Measurements from ENCODE around the gene SLIT2.

The SLIT2 gene

GRCh38 chr4:20253735-20254409 lies 2.2 kb downstream of the SLIT2 start:
- Histone ChIP-seq H3K79me2 (ENCODE audit: low read length) (no peaks in the 10 kb centered on the region), H4K20me1 (ENCODE audit: insufficient read depth, low read length) (no peaks in the 10 kb centered on the region), H3K4me1 (ENCODE audit: low read length) (no peaks in the 10 kb centered on the region), H3K27ac (ENCODE audit: low read length) (no peak overlapping the region), H3K27me3 (ENCODE audit: low read depth, low read length) (no peaks in the 10 kb centered on the region), H3K4me2 (ENCODE audit: low read length) (no peak overlapping the region), H3K36me3 (replicated peaks; ENCODE audit: low read depth, low read length) (no peaks in the 10 kb centered on the region), H3K4me3 (ENCODE audit: low read length) (no peak overlapping the region), H3K9me3 (ENCODE audit: insufficient read depth, low read length) (no peaks in the 10 kb centered on the region), H3K9ac (ENCODE audit: low read length) (no peak overlapping the region), H2AFZ (ENCODE audit: low read depth, low read length) (no peak overlapping the region)
- TF ChIP-seq EZH2phosphoT487 (IDR thresholded peaks at IDR 0.05; ENCODE audit: low read depth) = no peak
- TF ChIP-seq CTCF (IDR thresholded peaks at IDR 0.05; ENCODE audit: low read depth, low read length) = no peak

GRCh38 chr4:20254511-20255250 lies 3.0 kb downstream of the SLIT2 start:
- H3K9ac ChIP-seq (ENCODE audit: low read length) = no peak overlapping the region
- H3K4me3 ChIP-seq (ENCODE audit: low read length) = no peak overlapping the region
- H3K27ac ChIP-seq (ENCODE audit: low read length) = no peak overlapping the region
- no peaks in the 10 kb centered on the region for H3K9me3 ChIP-seq (ENCODE audit: insufficient read depth, low read length)
- H3K4me2 ChIP-seq (ENCODE audit: low read length) = no peak overlapping the region
- no peaks in the 10 kb centered on the region for H3K4me1 ChIP-seq (ENCODE audit: low read length)
- H4K20me1 ChIP-seq (ENCODE audit: insufficient read depth, low read length) = no peaks in the 10 kb centered on the region
- no peaks in the 10 kb centered on the region for H3K27me3 ChIP-seq (ENCODE audit: low read depth, low read length)
- no peaks in the 10 kb centered on the region for H3K79me2 ChIP-seq (ENCODE audit: low read length)
- H2AFZ ChIP-seq (ENCODE audit: low read depth, low read length) = no peak overlapping the region
- no peaks in the 10 kb centered on the region for H3K36me3 ChIP-seq (replicated peaks; ENCODE audit: low read depth, low read length)
- no peak for TF ChIP-seq EZH2phosphoT487 (IDR thresholded peaks at IDR 0.05; ENCODE audit: low read depth)
- no peak for TF ChIP-seq CTCF (IDR thresholded peaks at IDR 0.05; ENCODE audit: low read depth, low read length)

- Histone ChIP-seq H3K9me3 (ENCODE audit: insufficient read depth, low read length) (no peaks in the 10 kb centered on the region), H2AFZ (ENCODE audit: low read depth, low read length) (no peak overlapping the region), H3K4me2 (ENCODE audit: low read length) (no peak overlapping the region), H3K79me2 (ENCODE audit: low read length) (no peaks in the 10 kb centered on the region), H3K4me3 (ENCODE audit: low read length) (no peak overlapping the region), H3K36me3 (replicated peaks; ENCODE audit: low read depth, low read length) (no peaks in the 10 kb centered on the region), H4K20me1 (ENCODE audit: insufficient read depth, low read length) (no peaks in the 10 kb centered on the region), H3K4me1 (ENCODE audit: low read length) (no peaks in the 10 kb centered on the region), H3K27me3 (ENCODE audit: low read depth, low read length) (no peaks in the 10 kb centered on the region), H3K27ac (ENCODE audit: low read length) (no peak overlapping the region), H3K9ac (ENCODE audit: low read length) (no peak overlapping the region)
- TF ChIP-seq CTCF (IDR thresholded peaks at IDR 0.05; ENCODE audit: low read depth, low read length) (no peak), EZH2phosphoT487 (IDR thresholded peaks at IDR 0.05; ENCODE audit: low read depth) (no peak)
Measured at GRCh38 chr4:20255251-20255586, 3.5 kb downstream of the SLIT2 start.

- peaks cover 3% of the 10 kb centered on the region for H3K4me1 ChIP-seq (ENCODE audit: low read length)
- no peaks in the 10 kb centered on the region for H3K79me2 ChIP-seq (ENCODE audit: low read length)
- H2AFZ ChIP-seq (ENCODE audit: low read depth, low read length) = no peak overlapping the region
- H3K36me3 ChIP-seq (replicated peaks; ENCODE audit: low read depth, low read length) = no peaks in the 10 kb centered on the region
- TF ChIP-seq EZH2phosphoT487 (IDR thresholded peaks at IDR 0.05; ENCODE audit: low read depth) (no peak), CTCF (IDR thresholded peaks at IDR 0.05; ENCODE audit: low read depth, low read length) (no peak)
- no peak overlapping the region for H3K4me3 ChIP-seq (ENCODE audit: low read length)
- H3K9ac ChIP-seq (ENCODE audit: low read length) = no peak overlapping the region
- H3K27me3 ChIP-seq (ENCODE audit: low read depth, low read length) = no peaks in the 10 kb centered on the region
- no peaks in the 10 kb centered on the region for H4K20me1 ChIP-seq (ENCODE audit: insufficient read depth, low read length)
- H3K27ac ChIP-seq (ENCODE audit: low read length) = no peak overlapping the region
- no peaks in the 10 kb centered on the region for H3K9me3 ChIP-seq (ENCODE audit: insufficient read depth, low read length)
- H3K4me2 ChIP-seq (ENCODE audit: low read length) = no peak overlapping the region
Measured at GRCh38 chr4:20255823-20256222, 4.1 kb downstream of the SLIT2 start.

Measured in OCI-LY3 (cell line).